Measurements from ENCODE around the gene CDC5L. TPM values are rescaled to one million over a fixed set of nuclear protein-coding genes. Genes with fewer than 3 reads are reported as not detected.

Gene CDC5L
- total RNA-seq, 1 experiment from 2014 or later: 24.6 TPM

GRCh38 chr6:44366781-44367180 is 20.7 kb upstream of the CDC5L start:
- BruUV-seq (replicated peaks): no TSS peak
- CTCF ChIA-PET: no interaction called here

More at GRCh38 chr6:44366781-44367180, 20.7 kb upstream of the CDC5L start:
- ATAC-seq (no peak), DNase-seq (ENCODE audit: low read depth, low spot score) (no peak)
- no peak overlapping the region for H2AFZ ChIP-seq (ENCODE audit: low read depth, low read length, poor library complexity, severe bottlenecking)
- H3K9ac ChIP-seq (ENCODE audit: low read length): no peak overlapping the region
- TF ChIP-seq SIN3A (IDR thresholded peaks at IDR 0.05; ENCODE audit: low read depth) (no peak), EGR1 (IDR thresholded peaks at IDR 0.05; ENCODE audit: low read depth) (no peak), FOSL1 (IDR thresholded peaks at IDR 0.05; ENCODE audit: low read depth) (no peak), YY1 (IDR thresholded peaks at IDR 0.05; ENCODE audit: extremely low read depth, insufficient replicate concordance, low read depth, low read length) (no peak), MAX (IDR thresholded peaks at IDR 0.05) (no peak), REST (IDR thresholded peaks at IDR 0.05; ENCODE audit: low read depth) (no peak), SRF (IDR thresholded peaks at IDR 0.05; ENCODE audit: low read depth) (no peak), EZH2phosphoT487 (IDR thresholded peaks at IDR 0.05; ENCODE audit: borderline replicate concordance) (no peak), ATF3 (IDR thresholded peaks at IDR 0.05) (no peak)
- no peaks in the 10 kb centered on the region for H3K79me2 ChIP-seq (ENCODE audit: insufficient read depth, low read length)
- no peaks in the 10 kb centered on the region for H3K36me3 ChIP-seq (ENCODE audit: control insufficient read depth in 1 of 2, insufficient read depth in 2 of 2, low read length in 2 of 2)
- H3K27me3 ChIP-seq (ENCODE audit: insufficient read depth, low read length): no peaks in the 10 kb centered on the region
- H3K4me2 ChIP-seq (ENCODE audit: low read length): no peak overlapping the region
- ChIA-PET RAD21 (ENCODE audit: low non-redundant PET in 1 of 2, low total read pairs in 2 of 2, uncharacterized antibody in 2 of 2, unreplicated experiment in 2 of 2) (no interaction called here), POLR2A (no interaction called here)
- no peaks in the 10 kb centered on the region for H3K9me2 ChIP-seq (ENCODE audit: insufficient read depth)
- H3K4me1 ChIP-seq (ENCODE audit: control insufficient read depth in 1 of 2, insufficient read depth in 2 of 2, low read length in 2 of 2): no peaks in the 10 kb centered on the region
- no peak overlapping the region for H3K27ac ChIP-seq (ENCODE audit: low read depth, low read length)
- no peaks in the 10 kb centered on the region for H3K9me3 ChIP-seq (ENCODE audit: control insufficient read depth in 1 of 2, insufficient read depth in 1 of 2, low read depth in 1 of 2, low read length in 2 of 2)
- H4K20me1 ChIP-seq (ENCODE audit: insufficient read depth): no peaks in the 10 kb centered on the region
- intact Hi-C loops (cut with micrococcal nuclease): no loop called here
- H3K4me3 ChIP-seq (replicated peaks in 1 of 2; ENCODE audit: low read depth in 1 of 2, low read length in 2 of 2): no peak overlapping the region
